Gastrocnemius medialis (tissue), 4 donors: ENCODE measurements around the gene CHMP4A. TPM values are rescaled to one million over a fixed set of nuclear protein-coding genes. Genes with fewer than 3 reads are reported as not detected.

Experiments
- ATAC-seq, 2 donors: fragments of 150-250 bp; one replicate each; pipeline ENCODE4 v1.9.1; 2016
- DNase-seq, 2 donors: peaks; one replicate each; pipeline ENCODE4 v3.0.0-alpha.2; 2019
- H3K27ac ChIP-seq, 4 donors: fragments of 200-600 bp; sonication (generic); 1 replicate in 1 of 4; 2 replicates in 3 of 4; pipeline ENCODE4 v1.5.1; 2016 to 2018; ENCODE audit warnings: mild to moderate bottlenecking in 2 of 4, moderate library complexity in 1 of 4
- H3K27me3 ChIP-seq, 3 donors: fragments of 200-600 bp; sonication (generic) in 2 of 3; 1 replicate in 1 of 3; 2 replicates in 2 of 3; pipeline versions ENCODE4 v1.5.1 to v1.6.0; 2016 to 2019; ENCODE audit warnings: mild to moderate bottlenecking in 1 of 3, moderate library complexity in 1 of 3
- H3K36me3 ChIP-seq, 2 donors: fragments of 200-600 bp; sonication (generic) in 1 of 2; one replicate each; pipeline ENCODE4 v1.5.1; 2017 to 2018
- H3K4me1 ChIP-seq, 2 donors: fragments of 200-600 bp; sonication (generic) in 1 of 2; one replicate each; pipeline ENCODE4 v1.5.1; 2016 to 2017; ENCODE audit warnings: mild to moderate bottlenecking in 2 of 2
- H3K4me3 ChIP-seq, 4 donors: fragments of 200-600 bp; sonication (generic) in 3 of 4; 1 replicate in 1 of 4; 2 replicates in 3 of 4; pipeline ENCODE4 v1.5.1; 2016 to 2019; ENCODE audit warnings: mild to moderate bottlenecking in 2 of 4
- H3K9me3 ChIP-seq, 3 donors: fragments of 200-600 bp; sonication (generic) in 2 of 3; 1 replicate in 1 of 3; 2 replicates in 2 of 3; pipeline ENCODE4 v1.5.1; 2016 to 2019
- CTCF ChIP-seq, 5 experiments: fragments of 450-650 bp in 3 of 5; fragments of 200-600 bp in 2 of 5; sonication (generic) in 2 of 5; IDR thresholded peaks in 4 of 5; conservative IDR thresholded peaks in 1 of 5; 1 replicate in 4 of 5; 2 replicates in 1 of 5; pipeline ENCODE4 v1.5.1; 2016 to 2019; ENCODE audit warnings: antibody characterized with exemption in 5 of 5, mild to moderate bottlenecking in 3 of 5, moderate library complexity in 3 of 5
- POLR2A ChIP-seq, 2 donors: fragments of 450-650 bp; IDR thresholded peaks; one replicate each; pipeline ENCODE4 v1.6.1; 2017; ENCODE audit warnings: antibody characterized with exemption in 2 of 2, mild to moderate bottlenecking in 2 of 2, moderate library complexity in 2 of 2
- in situ Hi-C, 4 donors: fragments of 200-750 bp; cut with MboI; loops; one replicate each; pipeline versions ENCODE4 v1.15.0 to v1.8.0; 2017; ENCODE audit warnings: low sequenced_read_pairs in 4 of 4
- intact Hi-C: fragments of 100-400 bp; cut with DNase I; formaldehyde crosslinking; loops from one replicate; pipeline ENCODE4 v1.15.1; 2023; ENCODE audit warnings: low total_unique reads
- total RNA-seq, 4 donors: library from RNA; depleted of rRNA; stranded (reverse); fragments of >200 nt; gene quantifications; one replicate each; pipeline versions ENCODE4 v1.1.0 to v1.2.3, GENCODE V29; 2016

CHMP4A gene, protein sequence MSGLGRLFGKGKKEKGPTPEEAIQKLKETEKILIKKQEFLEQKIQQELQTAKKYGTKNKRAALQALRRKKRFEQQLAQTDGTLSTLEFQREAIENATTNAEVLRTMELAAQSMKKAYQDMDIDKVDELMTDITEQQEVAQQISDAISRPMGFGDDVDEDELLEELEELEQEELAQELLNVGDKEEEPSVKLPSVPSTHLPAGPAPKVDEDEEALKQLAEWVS
- 10 to 100 TPM; 13.6 to 29.8 (median 20.7) TPM for total RNA-seq

GRCh38 chr14:24212924-24213865 is at the start of gene CHMP4A:
CHMP4A (minus strand) TSS chr14:24213488; CDS start chr14:24213439, 49 bp downstream.
- intact Hi-C loops (no loop called here), in situ Hi-C loops (no loop called here)
- Histone ChIP-seq H3K27ac (peak within 1 kb of the TSS; percentile 91 to 96 (median 94)), H3K4me1 (peaks cover 28 to 29% of the 10 kb centered on the region in 2 donors), H3K4me3 (peak within 1 kb of the TSS; percentile 73 to 93 (median 87)), H3K27me3 (no peaks in the 10 kb centered on the region), H3K9me3 (no peaks in the 10 kb centered on the region), H3K36me3 (peaks cover 5 to 44% of the 10 kb centered on the region in 2 donors)
- peak; percentile 89 to 92 for ATAC-seq
- peak; percentile 93 to 97 for DNase-seq
- TF ChIP-seq CTCF (IDR thresholded peaks at IDR 0.05 in 4 of 5, conservative IDR thresholded peaks at IDR 0.05 in 1 of 5) (peak in 3 of 5 experiments; percentile 11 to 44 (median 38)), POLR2A (IDR thresholded peaks at IDR 0.05) (peak; percentile 83 to 93)

GRCh38 chr14:24261969-24262327 is 48.7 kb upstream of the CHMP4A start:
- H3K27me3 ChIP-seq: no peaks in the 10 kb centered on the region
- no peak for TF ChIP-seq CTCF (IDR thresholded peaks at IDR 0.05 in 4 of 5, conservative IDR thresholded peaks at IDR 0.05 in 1 of 5)
- TF ChIP-seq POLR2A (IDR thresholded peaks at IDR 0.05): no peak
- H3K9me3 ChIP-seq: no peaks in the 10 kb centered on the region
- intact Hi-C loops (no loop called here), in situ Hi-C loops (no loop called here)
- H3K36me3 ChIP-seq: peaks cover 0 to 17% of the 10 kb centered on the region in 2 donors
- H3K27ac ChIP-seq: no peak overlapping the region
- H3K4me3 ChIP-seq: no peak overlapping the region
- ATAC-seq (no peak), DNase-seq (no peak)
- H3K4me1 ChIP-seq: no peaks in the 10 kb centered on the region

- no peak for ATAC-seq
- H3K36me3 ChIP-seq: peaks cover 0 to 11% of the 10 kb centered on the region in 2 donors
- no peaks in the 10 kb centered on the region for H3K9me3 ChIP-seq
- no peak for DNase-seq
- H3K4me1 ChIP-seq: no peaks in the 10 kb centered on the region
- TF ChIP-seq CTCF (IDR thresholded peaks at IDR 0.05 in 4 of 5, conservative IDR thresholded peaks at IDR 0.05 in 1 of 5) (no peak), POLR2A (IDR thresholded peaks at IDR 0.05) (no peak)
- in situ Hi-C loops (no loop called here), intact Hi-C loops (no loop called here)
- H3K27me3 ChIP-seq: no peaks in the 10 kb centered on the region
- no peak overlapping the region for H3K4me3 ChIP-seq
- H3K27ac ChIP-seq: no peak overlapping the region
These were observed 48.1 kb upstream of the CHMP4A start for GRCh38 chr14:24261256-24261968.

- no peak for TF ChIP-seq CTCF (IDR thresholded peaks at IDR 0.05 in 4 of 5, conservative IDR thresholded peaks at IDR 0.05 in 1 of 5)
- TF ChIP-seq POLR2A (IDR thresholded peaks at IDR 0.05): no peak
These were observed 47.5 kb upstream of the CHMP4A start for GRCh38 chr14:24260780-24261157.

More at GRCh38 chr14:24260780-24261157, 47.5 kb upstream of the CHMP4A start:
- Histone ChIP-seq H3K4me1 (no peaks in the 10 kb centered on the region), H3K27me3 (no peaks in the 10 kb centered on the region), H3K27ac (no peak overlapping the region), H3K9me3 (no peaks in the 10 kb centered on the region), H3K36me3 (peaks cover 0 to 7% of the 10 kb centered on the region in 2 donors), H3K4me3 (no peak overlapping the region)
- ATAC-seq (no peak), DNase-seq (no peak)
- intact Hi-C loops: no loop called here
- in situ Hi-C loops: no loop called here
